ENCODE results near the gene ORMDL1. TPM values are rescaled to one million over a fixed set of nuclear protein-coding genes. Genes with fewer than 3 reads are reported as not detected.
A peak's percentile ranks its signal among the peaks of the same experiment; 100 is the strongest.

ORMDL1 gene
- total RNA-seq, 6 donors from 2014 or later = 37.4 to 167 (median 57.2) TPM

DNA sequence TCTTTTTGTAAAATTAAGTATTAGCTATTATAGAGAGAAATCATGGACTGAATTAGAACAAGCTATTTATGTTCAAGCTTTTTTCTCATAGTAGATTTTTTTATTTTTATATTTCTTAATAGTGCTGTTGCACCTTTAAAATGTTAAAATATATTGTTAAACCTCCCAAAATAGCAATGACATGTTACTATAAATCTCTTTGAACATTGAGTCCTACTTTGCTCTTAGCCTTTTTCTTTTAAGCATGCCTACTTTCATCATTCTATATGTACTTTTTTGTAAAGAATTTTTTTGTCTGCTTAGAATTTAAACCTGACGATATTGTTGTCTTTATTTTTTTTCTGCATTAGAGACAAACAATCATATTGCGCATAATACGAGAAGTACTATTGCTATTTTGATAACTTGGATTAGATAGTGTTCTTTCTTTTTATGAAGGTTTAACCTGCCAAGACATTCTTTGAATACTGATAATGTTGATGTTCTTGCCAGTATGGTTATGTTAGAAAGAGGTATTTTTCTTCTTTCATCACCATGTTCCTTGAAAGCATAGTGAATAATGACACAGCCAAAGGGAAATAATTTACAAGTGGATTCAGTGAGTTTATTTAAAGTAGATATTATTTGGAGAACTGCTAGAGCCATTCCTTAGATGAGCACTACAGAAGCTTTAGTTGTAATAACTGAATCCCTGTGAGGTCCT lies 40.7 kb upstream of the ORMDL1 start:
- TF ChIP-seq EP300 (IDR thresholded peaks at IDR 0.05) (no peak), POLR2A (IDR thresholded peaks at IDR 0.05) (no peak), POLR2AphosphoS5 (IDR thresholded peaks at IDR 0.05) (no peak)
- TF ChIP-seq, protein P1, sequence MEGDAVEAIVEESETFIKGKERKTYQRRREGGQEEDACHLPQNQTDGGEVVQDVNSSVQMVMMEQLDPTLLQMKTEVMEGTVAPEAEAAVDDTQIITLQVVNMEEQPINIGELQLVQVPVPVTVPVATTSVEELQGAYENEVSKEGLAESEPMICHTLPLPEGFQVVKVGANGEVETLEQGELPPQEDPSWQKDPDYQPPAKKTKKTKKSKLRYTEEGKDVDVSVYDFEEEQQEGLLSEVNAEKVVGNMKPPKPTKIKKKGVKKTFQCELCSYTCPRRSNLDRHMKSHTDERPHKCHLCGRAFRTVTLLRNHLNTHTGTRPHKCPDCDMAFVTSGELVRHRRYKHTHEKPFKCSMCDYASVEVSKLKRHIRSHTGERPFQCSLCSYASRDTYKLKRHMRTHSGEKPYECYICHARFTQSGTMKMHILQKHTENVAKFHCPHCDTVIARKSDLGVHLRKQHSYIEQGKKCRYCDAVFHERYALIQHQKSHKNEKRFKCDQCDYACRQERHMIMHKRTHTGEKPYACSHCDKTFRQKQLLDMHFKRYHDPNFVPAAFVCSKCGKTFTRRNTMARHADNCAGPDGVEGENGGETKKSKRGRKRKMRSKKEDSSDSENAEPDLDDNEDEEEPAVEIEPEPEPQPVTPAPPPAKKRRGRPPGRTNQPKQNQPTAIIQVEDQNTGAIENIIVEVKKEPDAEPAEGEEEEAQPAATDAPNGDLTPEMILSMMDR (IDR thresholded peaks at IDR 0.05) = no peak
- ATAC-seq (ENCODE audit: low FRiP score in 2 of 2) = no peak
- 91% methylated on average over 3 of the region's 3 CpGs for WGBS, 2 donors

DNA sequence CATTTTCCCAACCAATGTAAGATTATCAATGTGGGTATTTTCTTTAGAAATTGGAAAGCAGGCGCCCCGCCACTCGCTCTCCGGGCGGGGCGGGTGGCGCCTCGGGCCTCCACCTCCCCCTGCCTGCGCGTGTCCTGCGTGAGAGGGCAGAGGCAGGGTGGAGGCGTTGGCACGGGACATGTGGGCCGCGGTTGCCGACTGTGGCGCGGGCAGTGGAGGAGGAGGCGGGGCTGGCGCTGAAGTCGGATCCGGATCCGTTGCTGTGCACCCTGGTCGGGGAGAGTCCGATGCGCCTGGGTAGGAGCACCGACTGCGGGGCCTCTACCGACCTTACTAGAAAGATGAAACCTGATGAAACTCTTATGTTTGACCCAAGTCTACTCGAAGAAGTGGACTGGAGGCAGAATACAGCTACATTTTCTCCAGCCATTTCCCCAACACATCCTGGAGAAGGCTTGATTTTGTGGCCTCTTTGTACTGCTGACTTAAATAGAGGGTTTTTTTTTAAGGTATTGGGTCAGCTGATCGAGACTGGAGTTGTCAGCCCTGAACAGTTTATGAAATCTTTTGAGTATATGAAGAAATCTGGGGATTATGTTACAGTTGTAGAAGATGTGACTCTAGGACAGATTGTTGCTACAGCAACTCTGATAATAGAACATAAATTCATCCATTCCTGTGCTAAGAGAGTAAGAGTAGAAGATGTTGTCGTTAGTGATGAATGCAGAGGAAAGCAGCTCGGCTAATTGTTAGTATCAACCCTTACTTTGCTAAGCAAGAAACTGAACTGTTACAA lies 38.0 kb upstream of the ORMDL1 start:
- no peaks in the 10 kb centered on the region for H3K4me1 ChIP-seq
- no peak for ATAC-seq (ENCODE audit: low FRiP score in 2 of 2)
- peak in 1 of 2 donors; percentile 81 for DNase-seq
- no peaks in the 10 kb centered on the region for H3K9me3 ChIP-seq
- H3K36me3 ChIP-seq = peaks cover 0 to 17% (median 0%) of the 10 kb centered on the region in 4 donors
- no peak overlapping the region for H3K4me3 ChIP-seq
- WGBS, 2 donors = 92 to 96% methylated on average over 33 of the region's 33 CpGs
- no peak overlapping the region for H3K27ac ChIP-seq
- no peaks in the 10 kb centered on the region for H3K27me3 ChIP-seq
- no peak for TF ChIP-seq POLR2A (IDR thresholded peaks at IDR 0.05)

More for the DNA sequence above, 40.7 kb upstream of the ORMDL1 start:
- no peak overlapping the region for H3K27ac ChIP-seq
- peaks cover 0 to 7% (median 0%) of the 10 kb centered on the region in 4 donors for H3K36me3 ChIP-seq
- no peaks in the 10 kb centered on the region for H3K27me3 ChIP-seq
- no peaks in the 10 kb centered on the region for H3K4me1 ChIP-seq
- no peaks in the 10 kb centered on the region for H3K9me3 ChIP-seq
- H3K4me3 ChIP-seq = no peak overlapping the region
- DNase-seq = no peak

DNA sequence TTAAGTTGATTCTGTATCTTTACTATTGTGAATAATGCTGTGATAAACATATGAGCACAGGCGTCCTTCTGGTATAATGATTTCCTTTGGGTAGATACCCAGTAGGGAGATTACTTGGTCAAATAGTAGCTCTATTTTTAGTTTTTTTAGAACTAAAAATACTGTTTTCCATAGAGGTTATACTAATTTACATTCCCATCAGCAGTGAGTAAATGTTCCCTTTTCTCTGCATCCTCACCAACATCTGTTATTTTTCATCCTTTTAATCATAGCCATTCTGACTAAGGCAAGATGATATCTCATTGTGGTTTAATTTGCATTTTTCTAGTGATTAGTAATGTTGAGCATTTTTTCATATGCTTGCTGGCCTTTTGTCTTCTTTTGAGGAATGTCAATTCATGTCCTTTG lies 35.2 kb upstream of the ORMDL1 start:
- ATAC-seq (ENCODE audit: low FRiP score in 2 of 2) (no peak), DNase-seq (no peak)
- no peak overlapping the region for H3K4me3 ChIP-seq
- H3K4me1 ChIP-seq = no peaks in the 10 kb centered on the region
- no peak for TF ChIP-seq POLR2AphosphoS5 (IDR thresholded peaks at IDR 0.05)
- TF ChIP-seq, protein P1 (IDR thresholded peaks at IDR 0.05) = no peak
- no peaks in the 10 kb centered on the region for H3K27me3 ChIP-seq
- H3K9me3 ChIP-seq = no peaks in the 10 kb centered on the region
- peaks cover 0 to 21% (median 0%) of the 10 kb centered on the region in 4 donors for H3K36me3 ChIP-seq
- no peak overlapping the region for H3K27ac ChIP-seq
- WGBS, 2 donors = 92 to 95% methylated on average over 1 of the region's 1 CpG

DNA sequence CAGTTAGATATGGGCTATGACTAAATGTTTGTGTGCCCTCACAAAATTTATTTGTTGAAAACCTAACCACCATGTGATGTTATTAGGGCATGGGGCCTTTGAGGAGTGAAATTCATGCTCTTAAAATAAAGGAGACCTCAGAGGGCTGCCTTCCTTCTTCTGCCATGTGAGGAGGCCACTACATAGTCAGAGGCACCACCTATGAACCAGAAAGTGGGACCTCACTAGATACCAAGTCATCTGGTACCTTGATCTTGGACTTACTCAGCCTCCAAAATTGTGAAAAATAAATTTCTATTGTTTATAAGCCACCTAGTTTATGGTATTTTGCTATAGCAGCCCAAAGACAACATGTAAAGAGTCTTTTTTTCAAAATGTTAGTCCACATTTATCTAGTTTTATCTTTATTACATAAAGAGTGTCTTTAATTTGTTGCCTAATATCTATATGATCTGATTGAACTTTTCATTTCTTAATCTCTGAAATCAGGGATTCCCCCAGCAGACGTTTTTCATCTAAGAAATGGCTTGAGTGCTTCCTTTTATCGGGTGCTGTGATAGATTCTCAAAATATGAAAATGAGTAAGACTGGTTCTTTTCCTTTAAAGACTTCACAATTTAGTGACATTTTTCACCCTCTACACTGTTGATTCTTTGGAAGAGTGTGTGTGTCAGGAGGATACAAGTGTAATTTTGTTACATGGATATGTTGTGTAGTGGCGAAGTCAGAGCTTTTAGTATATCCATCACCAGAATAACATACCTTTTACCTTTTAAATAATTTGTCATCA lies 34.3 kb upstream of the ORMDL1 start:
- no peaks in the 10 kb centered on the region for H3K4me1 ChIP-seq
- no peaks in the 10 kb centered on the region for H3K9me3 ChIP-seq
- WGBS, 2 donors = 86 to 89% methylated on average over 3 of the region's 3 CpGs
- TF ChIP-seq, protein P1 (IDR thresholded peaks at IDR 0.05) = no peak
- TF ChIP-seq POLR2A (IDR thresholded peaks at IDR 0.05) (no peak), EP300 (IDR thresholded peaks at IDR 0.05) (no peak), POLR2AphosphoS5 (IDR thresholded peaks at IDR 0.05) (no peak)
- H3K27ac ChIP-seq = no peak overlapping the region
- no peaks in the 10 kb centered on the region for H3K27me3 ChIP-seq
- ATAC-seq (ENCODE audit: low FRiP score in 2 of 2) (no peak), DNase-seq (no peak)
- peaks cover 0 to 21% (median 0%) of the 10 kb centered on the region in 4 donors for H3K36me3 ChIP-seq
- no peak overlapping the region for H3K4me3 ChIP-seq

DNA sequence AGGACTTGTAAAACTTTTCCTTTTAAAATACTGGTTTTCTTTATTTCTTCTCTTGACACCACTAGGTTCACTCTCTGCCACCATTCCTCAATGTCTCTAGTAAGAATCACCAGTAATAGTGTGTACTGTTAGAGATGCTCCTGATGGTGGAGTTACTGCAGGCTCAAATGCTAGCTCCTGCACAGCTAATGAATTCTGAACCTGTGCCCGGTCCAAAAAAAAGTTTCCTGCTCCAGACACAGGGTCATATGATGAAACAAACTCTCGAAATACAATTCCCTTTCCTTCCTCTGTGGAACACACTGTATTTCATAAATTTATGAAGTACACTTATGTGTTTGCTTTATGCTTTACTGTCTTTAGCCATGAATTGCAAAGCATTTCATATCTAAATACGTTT lies 19.3 kb upstream of the ORMDL1 start:
- Histone ChIP-seq H3K27me3 (no peaks in the 10 kb centered on the region), H3K27ac (no peak overlapping the region), H3K36me3 (peaks cover 0 to 16% (median 1%) of the 10 kb centered on the region in 4 donors), H3K9me3 (no peaks in the 10 kb centered on the region), H3K4me3 (no peak overlapping the region), H3K4me1 (peaks cover 0 to 5% (median 0%) of the 10 kb centered on the region in 4 donors)
- TF ChIP-seq, protein P1 (IDR thresholded peaks at IDR 0.05) = no peak
- no peak for TF ChIP-seq EP300 (IDR thresholded peaks at IDR 0.05)
- ATAC-seq (ENCODE audit: low FRiP score in 2 of 2) = no peak
- WGBS, 2 donors = 75 to 84% methylated on average over 3 of the region's 3 CpGs
- no peak for DNase-seq
